HG03342 (cell line): ENCODE data around the gene BDKRB1.

Experiments
- ATAC-seq: cut with Tn5 transposase; IDR thresholded peaks from one replicate; pipeline ENCODE4 v1.9.1; 2021; ENCODE audit warnings: mild to moderate bottlenecking, moderate library complexity; ENCODE audit not compliant: unreplicated experiment

BDKRB1 gene

DNA sequence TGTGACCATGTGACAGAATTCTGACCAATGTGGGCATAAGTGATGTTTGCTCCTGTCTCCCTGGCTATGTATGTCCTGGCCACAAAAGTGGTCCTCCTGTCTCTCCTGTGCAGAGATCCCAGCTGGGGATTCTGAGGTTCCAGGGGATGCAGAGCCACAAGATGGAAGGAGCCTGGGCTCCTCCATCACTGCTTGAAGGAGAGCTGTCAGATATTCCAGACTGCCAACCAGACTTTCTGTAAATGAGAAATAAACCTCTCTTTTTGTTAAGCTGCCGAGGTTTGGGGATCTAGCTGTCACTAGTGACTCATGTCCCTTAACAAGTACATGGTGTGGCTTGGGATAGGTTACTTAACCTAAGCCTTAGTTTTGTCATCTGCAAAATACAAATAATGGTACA lies 21.9 kb downstream of the BDKRB1 start:
- ATAC-seq, result no peak

DNA sequence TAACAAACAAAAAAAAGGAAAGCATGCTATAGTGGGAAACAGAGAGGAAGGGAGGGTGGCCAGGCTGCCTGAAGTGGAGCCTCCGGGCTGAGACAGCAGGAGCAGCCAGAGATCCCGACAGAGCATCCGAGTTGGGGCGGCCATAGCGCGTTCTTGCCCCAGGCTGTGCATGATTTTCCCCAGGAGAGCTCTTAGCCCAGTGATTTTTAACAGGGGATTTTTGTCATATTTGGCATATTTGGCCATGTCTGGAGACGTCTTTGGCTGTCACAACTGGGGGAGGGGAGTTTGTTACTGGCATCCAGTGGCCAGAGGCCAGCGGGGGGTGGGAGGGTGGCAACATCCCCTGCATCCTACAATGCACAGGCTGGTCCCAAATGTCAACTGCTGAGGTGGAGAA lies 23.6 kb downstream of the BDKRB1 start:
- no peak for ATAC-seq

DNA sequence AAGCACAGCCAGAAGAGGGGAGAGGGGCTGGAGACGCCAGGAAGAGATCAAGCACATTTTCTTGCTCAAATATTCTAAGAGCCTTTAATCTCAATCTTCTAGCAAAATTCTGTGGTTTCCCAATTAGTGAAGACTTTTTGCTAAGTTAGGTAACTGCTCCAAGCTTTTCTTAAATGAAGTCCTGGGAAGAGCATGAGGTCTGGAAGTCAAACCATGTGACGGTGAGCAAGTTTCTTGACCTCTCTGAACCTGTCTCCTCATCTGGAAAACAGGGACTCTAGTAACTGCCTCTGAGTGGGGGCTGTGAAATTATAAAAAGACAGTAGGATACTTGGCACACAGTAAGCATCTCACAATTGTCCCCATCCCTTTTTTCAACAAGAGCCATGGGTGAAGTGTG lies 24.1 kb downstream of the BDKRB1 start:
- ATAC-seq, result no peak

DNA sequence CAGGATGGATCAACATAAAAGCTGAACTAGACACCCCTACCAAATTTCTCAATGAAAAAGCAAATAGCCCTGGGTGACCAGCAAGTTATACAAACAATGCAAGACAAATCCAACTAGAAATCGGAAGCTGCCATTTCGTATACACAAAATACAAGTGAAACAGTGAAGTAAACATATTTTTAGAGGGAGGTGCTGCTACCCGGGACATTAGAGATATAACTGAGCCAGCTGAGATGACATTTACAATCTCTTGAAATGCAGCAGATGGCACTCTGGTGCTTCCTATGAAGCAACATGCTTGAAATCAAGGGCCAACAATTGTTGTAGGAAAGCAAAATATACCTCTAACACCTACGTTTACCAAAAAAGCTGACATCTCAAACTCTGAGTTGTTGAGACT lies 25.5 kb downstream of the BDKRB1 start:
- no peak for ATAC-seq

DNA sequence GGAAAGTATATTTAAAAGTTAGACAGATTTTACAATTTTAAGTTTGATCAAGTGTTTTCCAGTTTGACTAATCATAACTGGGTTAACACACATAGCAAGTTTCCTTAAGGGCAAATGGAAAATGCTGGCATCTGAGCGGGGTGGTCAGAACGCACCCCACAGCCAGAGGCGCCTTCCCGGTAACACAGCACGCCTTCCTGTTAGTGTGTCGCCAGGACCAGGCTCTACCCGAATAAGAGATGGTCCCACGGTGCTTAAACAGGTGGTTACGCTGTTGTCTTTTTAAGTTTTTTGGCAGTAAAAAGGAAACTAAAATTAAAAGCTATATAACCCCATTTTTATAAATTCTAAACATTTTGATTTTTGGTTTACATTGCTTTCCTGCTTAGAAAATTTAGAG lies 28.0 kb downstream of the BDKRB1 start:
- ATAC-seq, result no peak

DNA sequence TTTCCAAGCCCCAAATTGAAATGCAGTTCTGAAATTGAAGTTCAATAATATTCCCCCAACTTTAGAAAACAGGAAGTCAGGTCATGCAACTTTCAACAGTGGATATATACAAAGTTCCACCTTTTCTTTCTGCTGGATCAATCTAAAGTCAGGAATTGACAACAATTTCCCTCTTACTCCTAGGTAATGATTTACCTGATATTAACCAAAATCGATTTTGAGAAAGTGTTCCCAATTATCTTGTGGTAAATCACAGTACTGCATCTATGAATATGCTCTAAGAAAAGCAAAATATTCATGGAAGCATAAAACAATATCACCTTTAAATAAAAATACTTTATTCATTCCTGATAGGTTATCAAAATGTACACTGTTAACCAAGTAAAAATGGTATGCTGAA lies 28.4 kb downstream of the BDKRB1 start:
- no peak for ATAC-seq

DNA sequence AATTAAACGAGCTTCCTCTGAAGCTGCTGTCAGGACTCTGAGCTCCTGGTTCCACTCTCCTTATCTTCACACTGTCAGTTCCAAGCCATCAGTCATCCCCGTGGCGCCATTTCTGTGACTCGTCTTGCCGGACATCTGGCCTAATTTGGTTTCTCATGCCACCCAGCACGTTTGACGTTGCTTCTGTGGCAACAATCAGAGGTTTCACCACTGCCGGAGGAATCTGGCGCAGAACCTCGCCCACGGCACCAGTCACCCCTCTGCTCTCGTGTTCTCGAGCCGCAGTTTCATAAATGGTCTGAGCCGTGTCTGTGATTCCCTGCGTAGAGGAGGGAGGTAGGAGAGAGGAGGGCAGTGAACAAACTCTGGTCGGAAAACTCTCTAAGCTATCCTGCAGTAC lies 29.7 kb downstream of the BDKRB1 start:
- no peak for ATAC-seq

DNA sequence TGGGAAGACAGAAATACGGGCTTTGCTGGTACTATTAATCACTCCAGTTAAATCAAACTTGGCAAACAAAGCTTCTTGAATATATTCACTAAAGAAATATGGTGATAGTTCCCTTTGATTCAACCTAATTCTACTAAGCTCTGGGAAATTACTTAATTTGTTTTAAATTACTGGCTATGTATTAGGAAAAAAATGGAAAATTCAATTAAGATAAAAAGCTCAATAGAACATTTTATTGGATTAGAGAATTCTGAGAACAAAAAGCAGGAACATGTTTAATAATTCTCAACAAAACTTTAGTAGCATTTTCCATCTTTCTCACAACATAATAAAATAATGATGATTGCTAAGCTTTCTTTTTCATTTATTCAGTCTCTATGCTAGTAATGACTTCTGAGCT lies 30.2 kb downstream of the BDKRB1 start:
- no peak for ATAC-seq

DNA sequence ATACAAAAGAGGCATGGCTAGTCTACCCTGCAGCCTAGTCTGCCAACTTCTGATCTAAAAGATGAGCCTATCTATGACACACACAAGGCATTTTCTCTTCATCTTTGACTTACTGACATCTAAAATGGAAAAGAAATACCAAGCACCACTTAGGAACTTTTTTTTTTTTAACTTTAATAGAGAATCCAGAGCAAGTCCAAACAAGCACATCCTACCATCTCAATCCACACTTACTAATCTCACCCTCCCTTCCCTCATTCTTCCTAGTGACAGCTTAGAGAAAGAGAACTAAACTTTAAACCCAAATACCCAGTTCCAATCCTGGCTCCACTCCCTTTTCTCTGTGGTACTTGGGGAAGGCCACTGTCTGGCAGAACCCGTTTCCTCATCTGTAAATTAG lies 31.8 kb downstream of the BDKRB1 start:
- ATAC-seq, result no peak

DNA sequence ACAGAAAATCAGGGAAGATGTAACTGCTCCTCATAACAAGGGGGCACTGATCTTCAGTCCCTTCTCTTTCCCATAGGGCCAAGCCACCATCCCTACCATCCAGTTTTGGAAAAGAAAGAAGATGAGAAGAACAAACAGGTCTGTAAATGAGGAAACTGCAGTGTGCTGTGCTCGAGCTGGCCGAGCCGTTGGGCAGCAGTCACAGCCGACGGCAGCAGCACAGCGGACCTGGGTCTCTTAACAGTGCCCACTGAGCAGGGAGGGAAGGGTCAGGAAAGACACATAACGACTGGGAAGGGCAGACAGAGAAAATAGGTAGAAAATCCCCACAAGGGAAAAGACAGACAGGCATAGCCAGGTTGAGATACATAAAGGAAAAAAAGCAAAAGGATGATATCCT lies 38.2 kb downstream of the BDKRB1 start:
- ATAC-seq, result no peak

DNA sequence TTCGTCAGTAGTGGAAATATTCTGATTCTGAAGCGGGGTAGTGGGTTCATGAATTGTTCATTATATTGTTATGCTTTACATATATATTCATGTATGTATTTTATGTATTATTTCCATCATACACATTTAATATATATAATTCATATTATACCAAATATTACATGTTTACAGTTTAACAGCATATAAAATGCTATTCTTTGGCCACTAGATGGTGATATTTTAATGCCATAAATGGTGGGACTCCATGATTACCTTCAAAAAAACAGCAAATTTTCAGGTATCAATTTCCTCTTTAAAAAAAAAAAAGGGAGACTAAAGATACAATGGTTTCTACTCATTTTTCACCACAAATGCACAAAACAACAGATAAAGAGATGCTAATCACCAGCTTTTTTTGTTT lies 41.0 kb downstream of the BDKRB1 start:
- no peak for ATAC-seq

DNA sequence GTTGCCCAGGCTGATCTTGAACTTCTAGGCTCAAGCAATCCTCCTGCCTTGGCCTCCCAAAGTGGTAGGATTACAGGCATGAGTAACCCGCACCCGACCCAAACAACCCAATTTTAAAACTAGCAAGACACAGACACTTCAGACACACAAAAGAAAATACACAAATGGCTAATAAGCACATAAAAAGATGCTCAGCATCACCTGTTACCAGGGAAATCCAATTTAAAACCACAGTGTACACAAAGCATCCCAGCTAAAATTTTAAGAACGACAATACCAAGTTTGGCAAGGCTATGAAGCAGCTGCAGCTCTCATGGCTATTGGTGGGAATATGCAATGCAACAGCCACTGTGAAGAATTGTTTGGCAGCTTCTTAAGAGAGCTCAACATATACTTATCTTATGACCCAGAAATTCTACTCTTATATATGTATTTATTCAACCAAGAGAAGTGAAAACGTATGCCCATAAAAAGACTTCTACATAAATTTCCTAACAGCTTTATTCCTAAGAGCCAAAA lies 42.0 kb downstream of the BDKRB1 start:
- no peak for ATAC-seq

DNA sequence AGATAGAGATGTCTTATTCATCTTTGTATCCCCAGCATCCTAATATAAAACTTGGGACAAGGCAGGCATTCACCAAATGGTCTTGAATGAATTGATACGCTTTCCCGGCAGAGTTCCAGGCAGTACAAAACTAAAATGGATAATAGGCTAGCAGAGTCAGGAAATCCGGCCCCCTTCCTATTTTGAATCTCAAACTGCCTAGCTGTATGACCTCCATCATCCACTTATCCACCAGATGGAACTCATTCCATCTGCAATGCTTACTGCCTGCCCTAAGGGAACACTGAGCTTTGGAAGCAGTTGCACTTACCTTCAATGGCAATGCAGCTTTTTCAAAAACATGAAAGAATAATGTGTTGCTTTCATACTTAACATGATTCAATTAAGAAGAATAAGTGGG lies 43.4 kb downstream of the BDKRB1 start:
- ATAC-seq, result no peak

DNA sequence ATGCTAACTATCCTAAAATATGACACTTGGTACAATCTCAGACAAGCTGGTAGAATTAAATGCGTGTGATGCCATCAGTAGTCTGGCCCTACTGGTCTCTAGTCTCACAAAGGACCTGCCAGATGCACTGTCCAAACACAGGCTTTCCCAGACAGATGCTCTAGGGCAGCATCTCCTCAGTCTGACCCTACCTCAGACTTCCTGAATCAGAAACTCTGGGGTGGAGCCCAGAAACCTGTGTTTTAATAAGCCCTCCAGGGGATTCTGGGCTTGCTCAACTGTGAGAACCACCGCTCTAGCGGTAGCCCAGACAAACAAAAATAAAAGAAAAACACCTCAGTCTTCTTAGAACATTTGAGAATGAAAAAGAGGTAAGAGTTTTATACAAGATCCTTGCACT lies 48.0 kb downstream of the BDKRB1 start:
- no peak for ATAC-seq

DNA sequence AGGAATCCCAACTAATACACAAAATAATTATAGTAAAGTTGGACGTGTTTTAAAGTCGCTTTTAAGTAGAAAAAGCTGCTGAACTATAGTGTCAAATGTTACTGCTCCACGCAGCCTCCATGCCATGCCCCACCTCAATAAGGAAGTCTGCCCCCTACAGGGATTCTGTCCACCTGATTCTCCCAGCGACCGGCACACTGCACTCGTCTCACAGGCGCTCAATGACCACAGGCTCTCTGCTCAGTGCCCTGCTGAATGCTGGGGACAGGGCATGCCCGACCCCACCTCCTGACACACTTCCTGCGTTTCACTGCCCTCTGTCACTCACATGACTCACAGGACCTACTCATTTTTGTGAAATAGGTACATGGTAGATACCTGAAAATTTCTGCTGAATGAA lies 48.9 kb downstream of the BDKRB1 start:
- ATAC-seq, result no peak

DNA sequence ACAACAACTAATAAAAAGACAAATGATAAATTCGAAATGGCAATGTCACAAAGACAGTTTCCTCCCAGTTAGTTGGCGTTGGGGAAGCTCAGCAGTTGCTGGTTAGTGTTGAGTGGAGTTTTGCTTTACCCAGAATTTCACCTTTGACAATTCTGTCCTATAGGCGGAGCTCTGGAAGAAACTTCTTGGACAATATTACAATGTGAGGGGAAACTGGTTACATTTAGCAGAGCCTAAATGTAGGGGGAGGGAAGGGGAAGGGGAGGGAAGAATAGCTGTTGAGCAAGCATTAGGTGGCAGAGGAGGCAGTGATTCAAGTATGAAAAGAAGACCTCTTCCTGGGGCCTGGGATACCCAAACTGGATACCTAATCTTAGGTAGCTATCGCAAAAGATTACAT lies 51.4 kb downstream of the BDKRB1 start:
- ATAC-seq, result no peak

DNA sequence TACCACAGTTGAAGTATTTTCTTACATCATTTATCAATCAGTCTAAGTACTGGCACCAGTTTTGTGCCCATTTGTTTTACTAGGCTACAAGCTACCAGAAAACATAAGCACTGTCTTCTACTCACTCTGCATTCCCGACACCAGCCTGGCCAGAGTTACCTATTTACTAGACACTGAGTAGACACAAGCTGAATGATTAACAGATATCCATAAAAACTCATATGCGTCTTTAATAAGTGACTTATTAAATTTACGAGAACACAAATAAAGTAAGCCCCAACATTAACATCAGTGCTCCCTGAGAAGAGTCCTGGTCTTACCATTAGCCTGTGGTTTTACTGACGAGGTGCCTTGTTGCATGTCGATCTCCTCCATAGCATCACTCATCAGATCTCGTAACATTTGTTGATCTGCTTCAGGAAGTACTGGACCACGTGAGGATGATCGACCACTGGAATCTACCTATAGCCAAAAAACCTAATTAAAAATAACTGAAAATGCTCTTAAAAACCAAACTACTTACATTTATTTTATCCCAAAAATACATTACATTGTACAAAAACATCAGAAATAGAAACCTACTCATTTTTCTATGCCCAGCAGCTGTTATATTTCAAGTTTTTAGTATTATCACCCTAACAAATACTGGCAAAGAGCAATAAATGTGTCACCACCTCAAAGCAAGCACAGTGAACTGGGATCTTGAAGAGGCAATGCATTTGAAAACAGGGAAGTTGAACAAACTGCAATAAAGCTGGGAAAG lies 53.3 kb downstream of the BDKRB1 start:
- ATAC-seq, result no peak

DNA sequence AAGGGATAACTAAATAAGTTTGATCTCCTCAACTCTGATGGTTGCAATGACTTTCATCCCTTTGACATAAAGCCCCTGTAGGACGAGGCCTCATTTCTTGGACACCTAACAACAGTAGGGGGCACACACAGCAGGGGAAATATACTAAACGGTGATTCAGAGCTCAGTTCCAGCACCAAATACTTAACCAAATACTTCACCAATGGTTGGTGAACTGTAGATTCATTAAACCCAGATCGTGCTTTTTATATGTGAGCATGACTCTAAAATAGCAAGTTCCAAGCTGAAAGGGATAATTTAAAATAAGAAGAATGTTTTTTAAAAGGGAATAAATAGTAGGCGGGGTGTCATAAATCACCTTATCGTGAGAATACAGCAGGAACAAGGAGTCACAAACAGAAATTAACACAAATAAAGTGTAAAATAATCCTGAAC lies 53.9 kb downstream of the BDKRB1 start:
- no peak for ATAC-seq

DNA sequence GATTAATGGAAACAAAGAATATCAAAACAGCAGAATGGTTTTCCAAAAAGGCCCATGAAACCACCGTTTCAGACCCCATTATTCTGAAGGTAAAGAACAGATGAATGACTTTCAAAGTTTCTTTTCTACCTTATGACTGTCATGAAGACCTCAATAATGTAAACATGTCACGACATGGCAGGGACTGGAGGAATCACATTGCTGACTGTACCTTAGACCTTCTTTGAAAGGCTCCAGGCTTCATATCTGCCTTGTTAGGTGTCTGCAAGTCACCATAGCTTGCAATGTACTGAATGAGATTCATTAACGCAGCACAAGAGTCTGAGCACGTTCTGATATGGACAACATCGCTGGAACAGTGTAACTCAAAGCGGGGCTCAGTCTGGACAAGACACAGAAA lies 54.9 kb downstream of the BDKRB1 start:
- ATAC-seq, result no peak
